Stimulated activated CD4-positive, alpha-beta T cell treated with anti-CD3 and anti-CD28 coated beads, Interleukin-12 subunit alpha, Interleukin-12 subunit beta, amount 100 ng/mL, for 48 hours (primary cell): ENCODE data around the gene PUM1.

Experiments
- DNase-seq, 3 donors: peaks; one replicate each; pipeline ENCODE4 v3.0.0-alpha.2; 2020; ENCODE audit warnings: low read depth in 2 of 3, low spot score in 1 of 3

PUM1 gene

GRCh38 chr1:30895382-30895943 is 170.1 kb downstream of the PUM1 start:
- DNase-seq = no peak

- DNase-seq = no peak
Measured at GRCh38 chr1:30894508-30894973, 171.0 kb downstream of the PUM1 start.

- DNase-seq = no peak
Measured at GRCh38 chr1:30893776-30894507, 171.6 kb downstream of the PUM1 start.

GRCh38 chr1:30892671-30893073 is 172.8 kb downstream of the PUM1 start:
- no peak for DNase-seq

- DNase-seq = no peak
Measured at GRCh38 chr1:30891227-30891552, 174.3 kb downstream of the PUM1 start.

- DNase-seq = no peak
Measured at GRCh38 chr1:30890502-30891226, 174.9 kb downstream of the PUM1 start.

- DNase-seq = no peak
Measured at GRCh38 chr1:30889511-30889910, 176.0 kb downstream of the PUM1 start.

- DNase-seq = no peak
Measured at GRCh38 chr1:30888975-30889374, 176.5 kb downstream of the PUM1 start.

GRCh38 chr1:30888391-30888790 is 177.1 kb downstream of the PUM1 start:
- no peak for DNase-seq

- no peak for DNase-seq
Measured at GRCh38 chr1:30887485-30888315, 177.8 kb downstream of the PUM1 start.

GRCh38 chr1:30886710-30887428 is 178.6 kb downstream of the PUM1 start:
- DNase-seq = no peak

- DNase-seq = no peak
Measured at GRCh38 chr1:30885570-30886522, 179.7 kb downstream of the PUM1 start.

GRCh38 chr1:30884723-30885122 is 180.8 kb downstream of the PUM1 start:
- DNase-seq = no peak

- DNase-seq = no peak
Measured at GRCh38 chr1:30883389-30884172, 181.9 kb downstream of the PUM1 start.

- DNase-seq = no peak
Measured at GRCh38 chr1:30882678-30883388, 182.7 kb downstream of the PUM1 start.
